Thoracic aorta (tissue), 2 donors: ENCODE measurements around the gene TCF3. TPM values are rescaled to one million over a fixed set of nuclear protein-coding genes. Genes with fewer than 3 reads are reported as not detected.
"Not testable (repeated sequence)": the region's sequence is repeated elsewhere in the genome, so short reads cannot be mapped to it uniquely, and the experiment has no call there.

Source experiments
- ATAC-seq: fragments of 150-250 bp; one replicate; pipeline ENCODE4 v1.8.0; 2017; ENCODE audit warnings: low read depth; ENCODE audit not compliant: insufficient number of reproducible peaks, low FRiP score
- DNase-seq: peaks from one replicate; pipeline ENCODE4 v3.0.0-alpha.2; 2020; ENCODE audit warnings: low spot score
- H3K27ac ChIP-seq, 2 donors: fragments of 200-600 bp; sonication (generic); 1 replicate in 1 of 2; 2 replicates in 1 of 2; pipeline ENCODE4 v1.5.1; 2016; ENCODE audit warnings: mild to moderate bottlenecking in 2 of 2, moderate library complexity in 2 of 2
- H3K27me3 ChIP-seq: fragments of 200-600 bp; sonication (generic); replicated peaks from 2 replicates; pipeline ENCODE4 v1.6.0; 2016; ENCODE audit warnings: mild to moderate bottlenecking; ENCODE audit not compliant: insufficient read depth
- H3K36me3 ChIP-seq: fragments of 200-600 bp; sonication (generic); one replicate; pipeline ENCODE4 v1.5.1; 2016
- H3K4me1 ChIP-seq, 2 donors: fragments of 200-600 bp; sonication (generic); 1 replicate in 1 of 2; 2 replicates in 1 of 2; pipeline versions ENCODE4 v1.5.1 to v1.6.0; 2016; ENCODE audit warnings: low read depth in 2 of 2, mild to moderate bottlenecking in 1 of 2; ENCODE audit not compliant: control insufficient read depth in 1 of 2
- H3K4me3 ChIP-seq: fragments of 200-600 bp; sonication (generic); 2 replicates; pipeline ENCODE4 v1.5.1; 2016; ENCODE audit warnings: mild to moderate bottlenecking
- H3K9me3 ChIP-seq: fragments of 200-600 bp; sonication (generic); 2 replicates; pipeline ENCODE4 v1.5.1; 2016
- CTCF ChIP-seq: fragments of 200-600 bp; sonication (generic); IDR thresholded peaks from one replicate; pipeline ENCODE4 v1.5.1; 2019; ENCODE audit warnings: antibody characterized with exemption
- total RNA-seq, 2 donors: library from RNA; depleted of rRNA; stranded (reverse); fragments of >200 nt; gene quantifications; one replicate each; pipeline versions ENCODE4 v1.1.0 to v1.2.3, GENCODE V29; 2016

Gene TCF3
- total RNA-seq, 2 donors from 2014 or later: 46.0 to 52.5 TPM

- Histone ChIP-seq H3K27me3 (no peaks in the 10 kb centered on the region), H3K9me3 (no peaks in the 10 kb centered on the region), H3K36me3 (no peaks in the 10 kb centered on the region), H3K4me3 (no peak overlapping the region), H3K27ac (no peak overlapping the region), H3K4me1 (no peaks in the 10 kb centered on the region)
- no peak for DNase-seq
- no peak for TF ChIP-seq CTCF
- ATAC-seq: no peak
Measured at GRCh38 chr19:1698636-1699035, 46.2 kb upstream of the TCF3 start.

- H3K27me3 ChIP-seq, H3K27ac ChIP-seq, H3K4me3 ChIP-seq, DNase-seq, H3K36me3 ChIP-seq, H3K9me3 ChIP-seq, ATAC-seq, H3K4me1 ChIP-seq: not testable (repeated sequence)
Measured at GRCh38 chr19:1695481-1695880, 43.1 kb upstream of the TCF3 start.

GRCh38 chr19:1691589-1692290 lies 39.3 kb upstream of the TCF3 start:
- Histone ChIP-seq H3K4me3 (no peak overlapping the region), H3K4me1 (no peaks in the 10 kb centered on the region), H3K36me3 (no peaks in the 10 kb centered on the region), H3K27ac (no peak overlapping the region), H3K27me3 (no peaks in the 10 kb centered on the region), H3K9me3 (no peaks in the 10 kb centered on the region)
- TF ChIP-seq CTCF: no peak
- no peak for DNase-seq
- no peak for ATAC-seq

- H3K36me3 ChIP-seq: no peaks in the 10 kb centered on the region
- H3K4me1 ChIP-seq: no peaks in the 10 kb centered on the region
- H3K27me3 ChIP-seq: no peaks in the 10 kb centered on the region
- ATAC-seq (no peak), DNase-seq (no peak)
- no peak overlapping the region for H3K4me3 ChIP-seq
- H3K27ac ChIP-seq: no peak overlapping the region
- no peak for TF ChIP-seq CTCF
- H3K9me3 ChIP-seq: no peaks in the 10 kb centered on the region
Measured at GRCh38 chr19:1690699-1691307, 38.4 kb upstream of the TCF3 start.

GRCh38 chr19:1685785-1686184 lies 33.4 kb upstream of the TCF3 start:
- H3K27ac ChIP-seq, DNase-seq, H3K4me1 ChIP-seq, H3K27me3 ChIP-seq, ATAC-seq, H3K36me3 ChIP-seq, H3K9me3 ChIP-seq, H3K4me3 ChIP-seq: not testable (repeated sequence)

- no peaks in the 10 kb centered on the region for H3K36me3 ChIP-seq
- H3K4me3 ChIP-seq: no peak overlapping the region
- ATAC-seq (no peak), DNase-seq (no peak)
- no peaks in the 10 kb centered on the region for H3K9me3 ChIP-seq
- H3K4me1 ChIP-seq: no peaks in the 10 kb centered on the region
- H3K27ac ChIP-seq: no peak overlapping the region
- H3K27me3 ChIP-seq: no peaks in the 10 kb centered on the region
- no peak for TF ChIP-seq CTCF
Measured at GRCh38 chr19:1685046-1685445, 32.6 kb upstream of the TCF3 start.
